Measurements from ENCODE around the gene COX4I2. TPM values are rescaled to one million over a fixed set of nuclear protein-coding genes. Genes with fewer than 3 reads are reported as not detected.

COX4I2 gene
- total RNA-seq, 2 experiments from 2014 or later, result not detected

- no peak overlapping the region for H2AFZ ChIP-seq (ENCODE audit: low read length)
- H3K4me1 ChIP-seq (ENCODE audit: insufficient read depth, low read length, poor library complexity, severe bottlenecking), result peaks cover 76% of the 10 kb centered on the region
- peaks cover 81% of the 10 kb centered on the region for H3K79me2 ChIP-seq (ENCODE audit: insufficient read depth, low read depth, low read length)
- H3K27ac ChIP-seq (ENCODE audit: low read depth, low read length, poor library complexity, severe bottlenecking), result peak overlapping the region; percentile 54
- POLR2A ChIA-PET, result interaction anchor here (0.6 to 3.3 kb wide), 6 partner anchors 9 to 120 kb away, joined by 3 to 14 read pairs (median 4); partner anchors contain the start of gene BCL2L1
- TF ChIP-seq EZH2phosphoT487 (IDR thresholded peaks at IDR 0.05; ENCODE audit: borderline replicate concordance, low read depth, low read length), result no peak
- TF ChIP-seq CTCF (conservative IDR thresholded peaks at IDR 0.05; ENCODE audit: low read length), result no peak
- no peak for DNase-seq (ENCODE audit: low spot score)
- CTCF ChIA-PET (ENCODE audit: unreplicated experiment), result interaction anchor here (0.6 to 1.6 kb wide), 6 partner anchors 24 to 264 kb away, joined by 3 to 11 read pairs (median 4); no protein-coding TSS in a partner anchor
- H4K20me1 ChIP-seq (ENCODE audit: insufficient read depth, low read length), result no peaks in the 10 kb centered on the region
- intact Hi-C loops (cut with micrococcal nuclease; ENCODE audit: unreplicated experiment), result no loop called here
- H3K9me3 ChIP-seq (ENCODE audit: low read length), result no peaks in the 10 kb centered on the region
- H3K4me3 ChIP-seq (ENCODE audit: low read depth, low read length, poor library complexity, severe bottlenecking), result no peak overlapping the region
- BruUV-seq (replicated peaks), result no TSS peak
- H3K9me2 ChIP-seq (ENCODE audit: insufficient read depth, low read length), result no peaks in the 10 kb centered on the region
- peaks cover 59% of the 10 kb centered on the region for H3K36me3 ChIP-seq (ENCODE audit: insufficient read depth, low read length)
- peak overlapping the region; percentile 32 for H3K4me2 ChIP-seq (ENCODE audit: low read length)
These were observed 56.4 kb downstream of the COX4I2 start for GRCh38 chr20:31693987-31694661.

Small RNA genes lying within 50 kb of the gene (microRNA-seq; reads per million reads assigned to microRNA genes)
- not detected for gene MIR3193 (ENCODE audit: borderline replicate concordance)

Small RNA genes lying within 50 kb of the gene (small RNA-seq; reads per million reads assigned to genes)
- not detected for gene MIR3193

Other genes starting within 250 kb of the COX4I2 start
- not detected in 2 replicates for gene DEFB119, start 247.3 kb upstream of the COX4I2 start, total RNA-seq (2014; rRNA removed; shearing (Covaris generic))
- not detected in 2 replicates for gene DEFB119, start 247.3 kb upstream of the COX4I2 start, total RNA-seq (2022)
- gene DEFB121, start 231.7 kb upstream of the COX4I2 start, total RNA-seq (2014; rRNA removed; shearing (Covaris generic)), result not detected in 2 replicates
- not detected in 2 replicates for gene DEFB121, start 231.7 kb upstream of the COX4I2 start, total RNA-seq (2022)
- gene DEFB123, start 197.3 kb upstream of the COX4I2 start, total RNA-seq (2014; rRNA removed; shearing (Covaris generic)), result not detected in 2 replicates
- not detected in 2 replicates for gene DEFB123, start 197.3 kb upstream of the COX4I2 start, total RNA-seq (2022)
- not detected in 2 replicates for gene DEFB124, start 162.8 kb upstream of the COX4I2 start, total RNA-seq (2014; rRNA removed; shearing (Covaris generic))
- not detected in 2 replicates for gene DEFB124, start 162.8 kb upstream of the COX4I2 start, total RNA-seq (2022)
- not detected in 2 replicates for gene REM1, start 162.6 kb upstream of the COX4I2 start, total RNA-seq (2014; rRNA removed; shearing (Covaris generic))
- not detected in 2 replicates for gene REM1, start 162.6 kb upstream of the COX4I2 start, total RNA-seq (2022)
- gene HM13, start 123.5 kb upstream of the COX4I2 start, total RNA-seq (2014; rRNA removed; shearing (Covaris generic)), result 43.6 and 51.3 TPM in 2 replicates
- 142 and 148 TPM in 2 replicates for gene HM13, start 123.5 kb upstream of the COX4I2 start, total RNA-seq (2022)
- 3.3 and 4.7 TPM in 2 replicates for gene ID1, start 32.6 kb upstream of the COX4I2 start, total RNA-seq (2014; rRNA removed; shearing (Covaris generic))
- gene ID1, start 32.6 kb upstream of the COX4I2 start, total RNA-seq (2022), result 2.0 and 3.6 TPM in 2 replicates
- gene BCL2L1, start 85.0 kb downstream of the COX4I2 start, total RNA-seq (2014; rRNA removed; shearing (Covaris generic)), result 83.2 and 88.8 TPM in 2 replicates
- gene BCL2L1, start 85.0 kb downstream of the COX4I2 start, total RNA-seq (2022), result 64.2 and 71.5 TPM in 2 replicates
- gene TPX2, start 101.4 kb downstream of the COX4I2 start, total RNA-seq (2014; rRNA removed; shearing (Covaris generic)), result 121 and 134 TPM in 2 replicates
- 173 and 183 TPM in 2 replicates for gene TPX2, start 101.4 kb downstream of the COX4I2 start, total RNA-seq (2022)
- 0.69 and 0.75 TPM in 2 replicates for gene MYLK2, start 181.4 kb downstream of the COX4I2 start, total RNA-seq (2014; rRNA removed; shearing (Covaris generic))
- gene MYLK2, start 181.4 kb downstream of the COX4I2 start, total RNA-seq (2022), result 0.61 and 0.67 TPM in 2 replicates
- not detected in 2 replicates for gene FOXS1, start 207.7 kb downstream of the COX4I2 start, total RNA-seq (2014; rRNA removed; shearing (Covaris generic))
- gene FOXS1, start 207.7 kb downstream of the COX4I2 start, total RNA-seq (2022), result not detected in 2 replicates
- 0.19 and 1.5 TPM in 2 replicates for gene DUSP15, start 232.6 kb downstream of the COX4I2 start, total RNA-seq (2014; rRNA removed; shearing (Covaris generic))
- 0.61 TPM in 1 of 2 replicates, not detected in the other for gene DUSP15, start 232.6 kb downstream of the COX4I2 start, total RNA-seq (2022)
- not detected in 2 replicates for gene TTLL9, start 232.7 kb downstream of the COX4I2 start, total RNA-seq (2014; rRNA removed; shearing (Covaris generic))
- gene TTLL9, start 232.7 kb downstream of the COX4I2 start, total RNA-seq (2022), result not detected in 2 replicates

All from OCI-LY7 (cell line).